ENCODE measurements around the gene CD70.
"Not testable (repeated sequence)": the region's sequence is repeated elsewhere in the genome, so short reads cannot be mapped to it uniquely, and the experiment has no call there.

CD70 gene

DNA sequence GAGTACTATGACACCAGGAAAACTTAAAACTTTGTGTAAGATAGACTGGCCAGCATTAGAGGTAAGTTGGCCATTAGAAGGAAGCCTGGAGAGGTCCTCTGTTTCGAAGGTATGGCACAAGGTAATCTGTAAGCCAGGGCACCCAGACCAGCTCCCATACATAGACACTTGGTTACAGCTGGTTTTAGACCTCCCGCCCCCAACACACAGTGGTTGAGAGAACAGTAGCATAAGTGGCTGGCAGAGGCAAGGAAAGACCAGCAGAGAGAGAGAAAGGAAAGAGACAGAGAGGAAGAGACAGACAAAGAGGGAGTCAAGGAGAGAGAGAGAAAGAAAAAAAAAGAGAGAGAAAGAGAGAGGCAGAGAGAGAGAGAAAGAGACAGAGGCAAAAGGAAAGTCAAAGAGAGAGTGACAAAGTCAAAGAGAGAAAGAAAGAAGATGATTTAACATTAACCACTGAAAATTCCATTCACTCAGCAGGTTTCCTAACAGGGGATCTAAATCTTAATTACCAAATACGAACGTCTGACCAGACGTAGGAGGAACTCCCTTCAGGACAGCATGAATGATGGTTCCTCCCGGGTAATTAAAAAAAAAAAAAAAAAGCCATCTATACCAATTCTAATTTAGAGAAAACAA lies 7.4 kb upstream of the CD70 start:
- in situ Hi-C loops (cut with MboI; ENCODE audit: low sequenced_read_pairs): not testable (repeated sequence)

- in situ Hi-C loops (cut with MboI; ENCODE audit: low sequenced_read_pairs): not testable (repeated sequence)
Observed at GRCh38 chr19:6597471-6598253, 6.7 kb upstream of the CD70 start.

DNA sequence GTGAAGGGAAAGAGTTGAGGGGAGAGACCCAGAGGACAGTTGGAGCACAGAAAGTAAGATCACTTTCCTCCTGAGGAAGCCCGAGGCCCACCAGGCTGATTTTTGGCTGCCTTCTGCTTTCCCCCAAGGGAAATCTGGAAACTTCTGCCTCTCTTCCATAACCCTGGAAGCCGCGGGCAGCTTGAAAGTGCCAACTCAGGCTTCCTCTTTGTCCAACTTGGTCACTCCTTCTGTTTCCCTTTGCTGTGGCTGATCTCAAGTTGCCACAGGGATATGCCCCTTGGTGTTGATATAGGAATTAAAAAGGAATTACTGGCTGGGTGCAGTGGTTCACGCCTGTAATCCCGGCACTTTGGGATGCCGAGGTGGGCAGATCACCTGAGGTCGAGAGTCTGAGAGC lies 5.7 kb upstream of the CD70 start:
- in situ Hi-C loops (cut with MboI; ENCODE audit: low sequenced_read_pairs): no loop called here

DNA sequence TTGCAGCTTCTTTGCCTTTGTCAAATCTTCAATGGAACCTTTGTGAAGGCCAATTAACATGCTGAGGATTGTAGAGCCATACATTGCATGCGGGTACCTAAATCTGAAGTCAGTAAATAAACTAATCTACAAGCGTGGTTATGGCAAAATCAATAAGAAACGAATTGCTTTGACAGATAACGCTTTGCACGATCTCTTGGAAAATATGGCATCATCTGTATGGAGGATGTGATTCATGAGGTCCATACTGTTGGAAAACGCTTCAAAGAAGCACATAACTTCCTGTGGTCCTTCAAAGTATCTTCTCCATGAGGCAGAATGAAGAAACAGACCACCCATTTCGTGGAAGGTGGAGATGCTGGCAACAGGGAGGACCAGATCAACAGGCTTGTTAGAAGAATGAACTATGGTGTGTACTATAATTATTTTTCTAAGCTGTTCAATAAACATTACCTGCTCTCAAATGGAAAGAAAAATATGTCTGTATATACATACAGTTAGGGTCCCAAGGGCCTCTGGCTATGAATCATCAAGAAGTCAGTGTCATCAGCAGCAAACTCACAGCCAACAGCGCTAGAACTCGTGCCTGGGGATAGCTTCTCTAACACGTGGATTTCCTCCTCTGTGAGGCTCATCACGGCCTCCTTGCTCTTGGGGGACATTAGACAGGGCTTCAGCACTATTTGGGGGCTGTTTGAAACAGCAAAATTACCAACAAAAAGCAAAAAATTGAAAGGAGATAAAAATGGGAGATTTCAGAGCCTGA lies 2.9 kb upstream of the CD70 start:
- in situ Hi-C loops (cut with MboI; ENCODE audit: low sequenced_read_pairs): no loop called here

DNA sequence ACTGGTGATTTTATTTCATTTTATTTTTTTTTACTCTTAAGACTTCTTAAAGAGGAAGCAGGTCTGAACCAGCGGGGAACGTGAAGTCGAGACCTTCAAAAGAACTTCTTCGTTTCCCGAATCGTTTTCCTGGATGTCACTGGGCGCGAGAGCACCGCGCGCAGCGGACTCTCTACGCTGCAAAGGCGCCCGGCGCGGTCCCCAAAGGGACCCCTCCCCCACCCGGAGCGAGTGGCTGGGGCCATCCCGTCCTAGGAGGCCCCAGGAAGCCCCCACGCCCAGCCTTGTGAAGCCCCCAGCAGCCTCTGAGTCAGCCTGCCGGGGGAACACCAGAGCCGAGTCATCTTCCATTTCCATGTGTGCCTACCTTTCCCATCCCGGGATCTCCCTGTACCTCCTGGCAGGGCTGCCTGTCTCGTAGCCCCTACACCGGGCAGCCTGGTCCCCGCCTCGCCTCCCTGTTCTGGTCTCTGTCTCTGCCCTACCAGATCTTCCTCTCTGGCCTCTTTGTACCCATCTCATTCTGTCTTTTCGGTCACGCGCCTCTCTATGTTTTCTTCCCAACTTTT lies 608 bp downstream of the CD70 start:
- in situ Hi-C loops (cut with MboI; ENCODE audit: low sequenced_read_pairs): no loop called here

DNA sequence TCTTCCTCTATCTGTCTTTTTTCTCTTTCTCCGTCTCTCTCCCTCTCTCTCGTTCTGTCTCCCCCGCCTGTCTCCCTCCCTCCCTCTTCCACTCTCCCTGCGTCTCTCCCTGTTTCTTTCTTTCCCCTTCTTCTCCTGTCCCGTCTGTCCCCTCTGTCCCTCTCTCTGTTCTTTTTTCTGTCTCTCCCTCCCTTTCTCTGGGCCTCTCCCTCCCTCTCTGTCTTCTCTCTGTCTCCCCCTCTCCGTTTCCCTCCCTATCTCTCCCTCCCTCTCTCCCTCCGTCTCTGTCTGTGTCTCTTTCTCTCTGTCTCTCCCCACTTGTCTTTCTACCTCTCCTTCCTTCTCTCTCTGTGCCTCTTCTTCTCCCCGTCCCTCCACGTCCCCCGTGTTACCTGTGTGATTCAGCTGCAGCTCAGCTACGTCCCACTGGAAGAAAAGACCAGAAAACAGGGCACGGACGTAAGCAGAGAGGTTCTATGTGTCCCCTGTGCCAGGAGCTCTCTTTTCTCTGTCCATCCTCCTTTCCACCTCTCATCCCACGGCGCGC lies 1.2 kb downstream of the CD70 start:
- in situ Hi-C loops (cut with MboI; ENCODE audit: low sequenced_read_pairs): no loop called here

DNA sequence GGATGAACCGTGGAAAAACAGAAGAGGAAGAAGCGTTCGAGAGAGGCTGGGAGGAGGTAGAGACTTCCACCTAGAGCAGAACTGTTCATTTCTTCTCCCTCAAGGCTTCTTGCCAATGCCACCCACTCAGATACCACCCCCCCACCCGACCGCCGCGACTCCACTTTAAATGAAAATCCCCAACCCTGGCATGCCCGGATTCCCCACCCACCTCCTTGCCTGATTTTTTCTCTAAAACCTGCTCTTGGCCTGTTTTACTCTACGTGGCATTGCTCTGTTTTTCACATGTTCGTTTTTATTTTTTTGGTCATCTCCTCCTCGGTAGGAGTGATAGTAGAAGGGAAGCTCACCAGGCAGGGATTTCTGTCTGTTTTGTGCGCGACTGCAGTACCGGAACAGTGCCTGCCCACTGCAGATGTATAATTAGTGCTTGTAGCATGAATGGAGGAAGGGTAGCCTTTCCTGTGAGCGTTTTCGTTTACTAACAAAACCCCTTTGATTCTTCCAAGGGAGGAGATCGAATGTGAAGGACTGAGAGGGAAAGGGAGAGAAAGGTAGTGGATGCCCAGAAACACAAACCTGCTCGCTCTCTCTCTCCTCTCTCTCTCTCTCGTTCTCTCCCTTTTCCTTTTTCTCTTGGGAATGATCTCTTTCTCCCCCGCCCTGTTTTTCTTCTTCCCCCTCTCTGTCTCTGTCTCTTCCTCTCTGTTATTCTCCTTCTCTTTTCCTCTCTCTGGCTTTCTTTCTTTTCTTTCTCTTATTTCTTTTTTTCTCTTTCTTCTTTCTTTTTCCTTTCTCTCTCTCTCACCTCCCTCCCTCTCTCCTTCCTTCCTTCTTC lies 2.2 kb downstream of the CD70 start:
- in situ Hi-C loops (cut with MboI; ENCODE audit: low sequenced_read_pairs): no loop called here

- in situ Hi-C loops (cut with MboI; ENCODE audit: low sequenced_read_pairs): no loop called here
Observed at GRCh38 chr19:6587998-6588507, 2.9 kb downstream of the CD70 start.

DNA sequence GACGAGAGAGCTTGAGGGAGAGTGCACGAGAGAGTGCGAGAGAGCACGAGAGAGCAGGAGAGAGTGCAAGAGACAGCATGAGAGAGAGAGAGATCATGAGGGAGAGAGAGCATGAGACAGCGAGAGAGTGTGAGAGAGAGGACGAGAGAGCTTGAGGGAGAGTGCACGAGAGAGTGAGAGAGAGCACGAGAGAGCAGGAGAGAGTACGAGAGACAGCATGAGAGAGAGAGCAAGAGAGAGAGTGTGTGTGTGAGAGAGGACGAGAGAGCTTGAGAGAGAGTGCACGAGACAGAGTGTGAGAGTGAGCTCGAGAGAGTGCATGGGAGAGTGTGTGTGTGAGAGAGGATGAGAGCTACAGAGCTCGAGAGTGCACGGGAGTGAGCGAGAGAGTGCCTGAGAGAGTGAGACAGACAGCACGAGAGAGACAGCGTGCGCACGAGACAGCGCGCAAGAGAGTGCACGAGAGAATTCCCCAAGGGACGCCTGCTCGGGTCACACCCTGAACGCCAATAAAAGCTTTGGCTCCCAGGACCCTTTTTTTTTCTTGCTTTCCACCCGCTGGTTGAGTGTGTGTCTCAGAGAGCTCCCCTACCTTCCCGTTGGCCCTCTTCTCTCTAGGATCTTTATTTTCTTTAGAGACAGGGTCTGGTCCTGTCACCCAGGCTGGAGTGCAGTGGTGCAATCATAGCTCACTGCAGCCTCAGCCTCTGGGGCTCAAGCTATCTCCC lies 3.7 kb downstream of the CD70 start:
- in situ Hi-C loops (cut with MboI; ENCODE audit: low sequenced_read_pairs): no loop called here

DNA sequence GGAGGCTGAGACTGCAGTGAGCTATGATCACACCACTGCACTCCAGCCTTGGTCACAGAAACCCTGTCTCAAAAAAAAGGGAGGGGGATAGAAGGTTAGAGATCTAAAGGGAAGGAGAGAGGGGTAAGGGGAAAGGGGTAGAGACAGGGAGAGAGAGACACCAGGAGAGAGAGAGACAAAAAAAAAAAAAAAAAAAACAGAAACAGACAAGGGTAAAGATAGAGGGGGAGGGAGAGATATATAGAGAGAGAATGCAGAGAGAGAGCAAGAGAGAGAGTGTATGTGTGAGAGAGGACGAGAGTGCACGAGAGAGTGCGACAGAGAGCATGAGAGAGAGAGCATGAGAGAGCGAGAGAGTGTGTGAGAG lies 4.2 kb downstream of the CD70 start:
- in situ Hi-C loops (cut with MboI; ENCODE audit: low sequenced_read_pairs): no loop called here

GRCh38 chr19:6586056-6586455 lies 4.9 kb downstream of the CD70 start:
- in situ Hi-C loops (cut with MboI; ENCODE audit: low sequenced_read_pairs): no loop called here

- in situ Hi-C loops (cut with MboI; ENCODE audit: low sequenced_read_pairs): not testable (repeated sequence)
Observed at GRCh38 chr19:6582515-6583484, 8.2 kb downstream of the CD70 start.

DNA sequence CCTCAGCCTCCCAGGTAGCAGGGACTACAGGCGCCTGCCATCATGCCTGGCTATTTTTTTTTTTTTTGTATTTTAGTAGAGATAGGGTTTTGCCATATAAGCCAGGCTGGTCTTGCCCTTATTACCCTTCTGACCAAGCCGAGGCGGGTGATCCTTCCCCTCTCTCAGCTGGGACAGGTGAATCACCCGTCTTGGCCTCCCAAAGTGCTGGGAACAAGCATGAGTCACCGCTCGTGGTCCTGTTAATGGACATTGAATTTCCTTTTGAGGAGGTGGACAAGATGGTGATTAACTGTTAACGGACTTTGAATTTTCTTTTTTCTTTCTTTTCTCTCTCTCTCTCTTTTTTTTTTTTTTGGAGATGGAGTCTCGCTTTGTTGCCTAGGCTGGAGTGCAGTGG lies 10.6 kb downstream of the CD70 start:
- in situ Hi-C loops (cut with MboI; ENCODE audit: low sequenced_read_pairs): no loop called here

DNA sequence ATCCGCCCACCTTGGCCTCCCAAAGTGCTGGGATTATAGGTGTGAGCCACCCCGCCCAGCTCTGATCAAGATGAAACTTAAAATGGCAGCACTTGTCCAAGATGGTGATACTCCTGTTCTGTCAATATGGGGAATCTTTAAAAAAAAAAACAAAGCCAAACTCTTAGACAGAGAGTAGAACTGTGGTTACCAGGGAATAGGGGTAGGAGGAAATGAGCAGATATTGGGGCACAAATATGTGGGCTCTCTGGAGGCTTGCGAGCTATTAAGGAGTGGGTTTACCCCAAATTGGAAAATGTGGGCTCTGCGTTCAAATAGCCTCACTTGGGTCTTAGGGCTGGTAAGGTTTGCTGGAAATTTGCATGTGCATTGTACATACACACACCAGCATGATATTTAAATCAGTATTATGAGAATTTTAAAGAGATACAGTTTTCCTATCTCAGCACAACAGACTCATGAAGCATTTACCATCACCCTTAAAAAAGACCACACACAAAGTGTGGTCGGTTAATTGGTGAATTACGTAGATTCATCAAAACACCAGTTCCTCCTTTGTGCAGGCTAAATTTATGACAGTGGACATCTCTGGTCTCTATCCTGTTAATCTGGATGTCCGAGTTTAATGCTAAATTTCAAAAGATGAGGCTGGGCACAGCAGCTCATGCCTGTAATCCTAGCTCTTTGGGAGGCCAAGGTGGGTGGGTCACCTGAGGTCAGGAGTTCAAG lies 11.3 kb downstream of the CD70 start:
- in situ Hi-C loops (cut with MboI; ENCODE audit: low sequenced_read_pairs): no loop called here

- in situ Hi-C loops (cut with MboI; ENCODE audit: low sequenced_read_pairs): no loop called here
Observed at GRCh38 chr19:6577476-6578125, 13.3 kb downstream of the CD70 start.

- in situ Hi-C loops (cut with MboI; ENCODE audit: low sequenced_read_pairs): no loop called here
Observed at GRCh38 chr19:6576869-6577475, 14.0 kb downstream of the CD70 start.

DNA sequence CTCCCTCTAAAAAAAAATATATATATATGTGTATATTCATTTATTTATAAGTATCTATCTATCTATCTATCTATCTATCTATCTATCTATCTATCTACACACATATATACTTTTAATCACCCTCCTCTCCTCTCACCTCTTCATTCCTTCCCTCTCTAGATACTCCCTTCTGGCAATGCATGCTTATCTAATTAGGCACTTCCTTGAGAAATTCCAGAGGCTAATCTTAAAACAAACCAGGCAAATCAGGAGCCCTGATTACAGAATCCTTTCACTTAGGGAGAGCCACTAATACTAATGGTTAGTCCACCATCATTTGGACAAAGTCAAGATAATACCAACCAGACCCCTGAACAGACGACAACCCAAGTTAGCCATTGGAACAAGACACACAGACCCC lies 17.6 kb downstream of the CD70 start:
- in situ Hi-C loops (cut with MboI; ENCODE audit: low sequenced_read_pairs): no loop called here

Data from hTERT RPE-1 (cell line).